Breast epithelium (tissue), 3 donors: ENCODE measurements around the gene GPC5.

ENCODE experiments used
- POLR2A ChIP-seq: fragments of 450-650 bp; IDR thresholded peaks from one replicate; pipeline ENCODE4 v1.6.1; 2016; ENCODE audit warnings: antibody characterized with exemption, mild to moderate bottlenecking, moderate library complexity
- TF ChIP-seq, protein P1 (sequence below), 3 donors: fragments of 450-650 bp; IDR thresholded peaks; one replicate each; pipeline ENCODE4 v1.5.1; 2016 to 2017; ENCODE audit warnings: antibody characterized with exemption in 3 of 3, mild to moderate bottlenecking in 3 of 3, moderate library complexity in 3 of 3

DNA sequence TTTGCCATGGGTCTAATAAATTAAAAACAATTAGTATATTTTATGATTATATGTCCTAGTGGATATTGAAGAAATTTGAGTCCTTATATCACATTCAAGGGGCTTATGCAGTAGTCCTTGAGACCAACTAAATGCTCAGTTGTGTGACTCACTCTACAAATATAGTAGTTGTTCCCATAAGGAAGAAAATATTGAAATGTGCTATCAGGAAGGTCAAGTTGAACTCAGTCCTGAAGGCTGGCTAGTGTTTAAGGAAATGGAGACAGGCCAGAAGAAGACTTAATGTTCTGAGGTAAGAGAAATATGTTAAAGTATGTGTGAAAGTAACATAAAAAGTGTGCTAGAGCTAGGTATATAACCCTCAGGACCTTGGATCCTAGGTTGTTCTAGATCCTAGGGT is 1062.1 kb downstream of the GPC5 start:
- TF ChIP-seq, protein P1, sequence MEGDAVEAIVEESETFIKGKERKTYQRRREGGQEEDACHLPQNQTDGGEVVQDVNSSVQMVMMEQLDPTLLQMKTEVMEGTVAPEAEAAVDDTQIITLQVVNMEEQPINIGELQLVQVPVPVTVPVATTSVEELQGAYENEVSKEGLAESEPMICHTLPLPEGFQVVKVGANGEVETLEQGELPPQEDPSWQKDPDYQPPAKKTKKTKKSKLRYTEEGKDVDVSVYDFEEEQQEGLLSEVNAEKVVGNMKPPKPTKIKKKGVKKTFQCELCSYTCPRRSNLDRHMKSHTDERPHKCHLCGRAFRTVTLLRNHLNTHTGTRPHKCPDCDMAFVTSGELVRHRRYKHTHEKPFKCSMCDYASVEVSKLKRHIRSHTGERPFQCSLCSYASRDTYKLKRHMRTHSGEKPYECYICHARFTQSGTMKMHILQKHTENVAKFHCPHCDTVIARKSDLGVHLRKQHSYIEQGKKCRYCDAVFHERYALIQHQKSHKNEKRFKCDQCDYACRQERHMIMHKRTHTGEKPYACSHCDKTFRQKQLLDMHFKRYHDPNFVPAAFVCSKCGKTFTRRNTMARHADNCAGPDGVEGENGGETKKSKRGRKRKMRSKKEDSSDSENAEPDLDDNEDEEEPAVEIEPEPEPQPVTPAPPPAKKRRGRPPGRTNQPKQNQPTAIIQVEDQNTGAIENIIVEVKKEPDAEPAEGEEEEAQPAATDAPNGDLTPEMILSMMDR (IDR thresholded peaks at IDR 0.05) = no peak
- TF ChIP-seq POLR2A = no peak
